C4-2B (cell line): ENCODE results near the gene AUH.

ENCODE experiments used
- CTCF ChIP-seq: fragments of 450-650 bp; conservative IDR thresholded peaks from 2 replicates; pipeline ENCODE4 v1.5.1; 2017; ENCODE audit warnings: mild to moderate bottlenecking
- ZFX ChIP-seq: fragments of 450-650 bp; IDR thresholded peaks from 2 replicates; pipeline ENCODE4 v1.6.1; 2017

DNA sequence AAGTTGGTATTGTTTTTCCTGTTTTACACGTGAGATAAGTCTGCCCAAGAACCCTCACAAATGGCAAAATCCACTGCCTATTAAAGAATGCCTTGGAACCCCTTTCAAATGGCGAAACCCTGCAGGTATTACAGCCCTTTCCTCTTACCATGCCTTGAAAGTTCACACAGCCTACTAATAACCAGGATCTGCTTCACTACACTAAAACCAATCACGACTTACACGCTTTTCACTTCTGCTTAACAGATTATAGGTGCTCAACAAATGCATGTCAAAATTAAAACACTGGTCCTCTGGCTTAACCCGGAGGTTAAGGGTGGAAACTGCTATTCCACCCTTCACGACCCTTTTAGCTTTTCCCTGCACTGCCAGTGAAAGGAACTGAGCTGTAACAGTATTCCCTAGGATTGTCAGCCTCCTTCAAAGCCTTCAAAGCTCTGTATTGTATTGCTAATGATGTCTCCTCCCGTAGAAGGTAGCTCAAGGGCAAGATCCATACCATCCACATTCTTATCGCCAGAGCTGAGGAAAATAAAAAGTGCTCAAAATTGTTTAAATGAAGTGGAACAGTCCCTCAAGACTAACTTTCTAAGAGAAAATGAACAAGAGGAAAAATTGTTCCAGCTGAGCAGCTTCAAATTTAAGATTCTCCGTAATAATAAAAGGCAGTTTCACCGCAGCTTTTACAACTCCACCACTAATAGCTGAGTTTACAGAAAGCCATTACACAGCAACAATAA, 997 bp downstream of the AUH start:
- TF ChIP-seq CTCF (no peak), ZFX (no peak)
